Frontal cortex (tissue), 4 donors: ENCODE results near the gene TBC1D9. TPM values are rescaled to one million over a fixed set of nuclear protein-coding genes. Genes with fewer than 3 reads are reported as not detected.

Experiments
- DNase-seq, 2 donors: peaks; one replicate each; pipeline ENCODE4 v3.0.0; 2012; ENCODE audit warnings: low spot score in 2 of 2
- FAIRE-seq: peaks from 2 replicates; lab custom pipeline; 2012; peaks lifted over from hg19 to GRCh38; lab: Jason Lieb, UNC
- total RNA-seq: library from RNA; depleted of rRNA; stranded (reverse); fragments of >200 nt; gene quantifications from one replicate; pipeline ENCODE4 v1.2.3, GENCODE V29; 2014
- donor health status: control.
- donor health status: control.
- donor health status: control.

TBC1D9 gene
- total RNA-seq, 1 donor from 2014 or later = 68.1 TPM

DNA sequence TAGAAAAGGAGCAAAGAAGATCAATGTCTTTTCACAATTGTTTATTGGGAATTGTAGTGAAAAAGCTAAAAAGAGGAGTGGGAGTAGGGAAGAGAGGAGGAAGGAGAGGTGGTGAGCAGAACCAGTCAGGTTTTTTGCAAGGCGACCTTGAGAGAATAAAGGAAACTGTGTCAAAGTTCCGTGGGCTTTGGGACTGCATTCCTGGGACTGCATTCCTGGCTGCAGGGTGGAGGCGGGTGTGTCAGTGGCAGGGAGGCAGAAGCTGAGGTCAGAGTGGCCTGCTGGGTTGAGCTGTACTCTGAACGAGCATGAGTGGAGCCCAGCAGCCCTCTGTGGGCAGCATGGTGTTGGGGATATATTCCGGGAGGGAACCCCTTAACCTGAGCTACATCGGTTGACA is 120.6 kb downstream of the TBC1D9 start:
- DNase-seq (no peak), FAIRE-seq (no peak)

DNA sequence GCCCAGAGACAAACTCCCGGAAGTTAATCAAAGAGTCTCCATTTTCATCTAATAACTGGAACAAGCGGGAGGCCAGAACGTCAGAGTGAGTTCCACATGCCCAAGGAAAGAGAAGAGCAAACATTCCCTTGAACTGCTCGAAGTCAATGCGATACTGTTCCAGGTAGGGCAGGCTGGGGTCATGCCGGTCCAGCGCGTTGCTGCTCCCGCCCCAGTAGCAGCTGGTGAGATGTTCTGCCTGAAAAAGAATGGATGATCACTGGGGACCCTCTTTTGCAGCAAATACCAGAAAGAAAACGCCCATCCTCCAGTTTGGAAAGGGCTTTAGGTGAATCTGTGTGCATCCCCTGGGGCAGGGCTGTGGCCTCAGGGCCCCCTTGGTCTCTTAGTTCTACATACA is 122.2 kb downstream of the TBC1D9 start:
- DNase-seq = no peak
- no peak for FAIRE-seq

DNA sequence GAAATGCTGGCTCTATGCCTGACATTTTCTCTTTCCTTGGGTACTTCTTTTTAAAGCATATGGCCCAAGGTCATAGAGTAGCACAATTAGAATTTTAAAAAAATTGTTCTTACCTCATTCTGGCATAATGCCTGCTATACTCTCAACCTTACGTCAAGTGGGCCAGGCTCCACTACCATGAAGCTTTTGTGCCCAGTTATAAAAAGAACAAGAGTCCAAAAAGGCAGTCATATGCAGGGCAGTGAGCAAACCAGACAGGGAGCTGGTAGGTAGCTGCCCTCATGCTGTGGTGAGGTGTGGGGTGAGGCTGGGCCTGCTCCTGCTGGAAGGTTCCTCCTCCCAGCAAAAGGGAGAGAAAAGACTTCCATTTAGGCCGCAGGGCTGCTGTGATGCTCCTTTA is 123.1 kb downstream of the TBC1D9 start:
- FAIRE-seq = no peak
- DNase-seq = no peak

DNA sequence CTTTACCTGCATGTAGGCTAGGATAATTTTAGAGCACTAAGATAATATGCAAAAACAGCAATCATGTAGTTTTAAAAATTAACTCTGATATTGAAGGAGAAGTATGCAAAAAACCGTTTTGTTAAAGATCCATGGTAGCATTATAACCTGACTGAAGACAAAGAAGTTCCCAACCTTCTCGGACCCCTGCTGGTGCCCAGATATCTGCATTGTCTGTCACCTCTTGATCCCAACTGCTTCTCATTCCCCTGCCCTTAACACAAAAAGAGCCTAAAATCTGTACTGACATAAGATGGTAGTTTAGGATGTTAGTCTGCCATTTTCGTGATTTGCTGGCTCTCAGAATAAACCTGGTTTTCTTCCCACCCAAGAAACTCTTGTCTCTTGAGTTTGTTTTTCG is 125.9 kb downstream of the TBC1D9 start:
- DNase-seq (no peak), FAIRE-seq (no peak)

DNA sequence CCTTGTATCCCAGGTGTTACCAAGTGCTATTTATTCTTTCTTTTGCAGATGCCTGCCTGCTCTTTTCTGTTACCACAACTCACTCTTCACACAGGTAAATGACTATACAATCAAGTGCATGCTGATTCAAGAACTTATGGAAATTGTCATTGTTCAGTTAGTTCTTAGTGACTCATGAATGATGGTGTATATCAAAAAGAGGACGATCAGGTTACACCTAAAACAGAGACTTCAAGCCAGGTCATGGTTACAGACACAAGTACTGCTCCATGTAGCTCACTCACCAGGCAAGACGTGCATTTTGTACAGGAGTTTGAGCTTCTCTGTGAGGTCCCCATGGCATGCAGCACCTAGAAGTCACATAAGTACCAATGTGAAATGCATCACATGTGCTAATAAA is 128.2 kb downstream of the TBC1D9 start:
- DNase-seq (no peak), FAIRE-seq (no peak)

DNA sequence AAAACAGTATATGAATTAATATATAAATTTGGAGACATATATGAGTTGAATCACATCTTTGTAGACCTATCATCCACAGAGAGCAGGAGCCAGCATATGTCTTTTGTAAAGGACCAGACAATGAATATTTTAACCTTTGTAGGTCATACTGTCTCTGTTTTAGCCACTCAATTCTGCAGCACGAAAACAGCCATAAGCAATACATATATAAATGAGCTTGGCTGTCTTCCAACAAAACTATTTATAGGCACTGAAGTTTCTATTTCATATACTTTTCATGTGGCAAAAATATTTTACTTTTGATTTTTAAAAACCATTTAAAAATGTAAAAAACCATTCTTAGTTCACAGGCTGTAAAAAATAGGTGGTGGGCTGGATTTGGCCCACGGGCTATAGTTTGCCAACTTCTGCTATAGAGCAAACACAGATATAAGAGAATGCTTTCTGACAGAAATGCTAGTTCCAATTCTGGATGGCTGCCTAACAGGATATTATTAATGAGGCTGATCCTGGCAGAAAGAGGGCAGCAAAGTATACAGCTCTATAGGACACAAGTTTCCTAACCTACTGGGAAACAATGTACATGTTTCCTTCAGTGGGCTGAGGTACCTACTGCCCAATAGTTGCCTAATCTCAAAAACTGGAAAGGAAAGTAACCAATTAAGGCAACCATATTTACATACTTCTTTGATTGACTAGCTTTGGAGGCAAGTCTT is 129.4 kb downstream of the TBC1D9 start:
- FAIRE-seq (no peak), DNase-seq (no peak)

DNA sequence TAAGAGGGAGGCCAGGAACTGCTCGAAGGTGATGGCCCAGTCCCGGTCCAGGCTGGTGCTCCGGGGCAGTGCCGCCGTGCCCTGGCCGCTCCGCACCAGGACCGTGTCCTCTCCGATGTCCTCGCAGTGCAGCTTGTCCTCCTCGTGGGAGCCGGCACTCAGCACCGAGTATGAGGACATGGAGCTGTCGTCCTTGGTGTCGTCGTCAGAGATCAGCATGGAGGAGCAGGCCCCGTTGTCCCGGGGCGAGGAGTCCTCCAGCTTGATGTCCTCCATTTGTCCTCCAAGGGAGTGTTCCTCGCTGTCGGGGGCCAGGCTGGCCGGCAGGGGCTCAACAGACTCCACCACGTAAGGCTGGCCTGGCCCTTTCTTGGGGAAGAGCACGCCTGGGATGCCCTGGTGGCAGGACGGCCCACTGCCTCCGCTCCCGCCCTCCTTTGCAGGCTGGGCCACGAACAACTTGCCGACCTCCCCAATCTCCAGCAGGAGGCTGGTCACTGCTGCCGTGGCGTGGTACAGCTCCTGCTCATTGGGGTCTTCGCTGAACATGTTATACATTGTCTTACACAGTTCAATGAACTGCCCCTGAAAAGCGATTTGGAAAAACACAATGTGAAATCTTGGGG is 133.7 kb downstream of the TBC1D9 start:
- FAIRE-seq = no peak
- no peak for DNase-seq

DNA sequence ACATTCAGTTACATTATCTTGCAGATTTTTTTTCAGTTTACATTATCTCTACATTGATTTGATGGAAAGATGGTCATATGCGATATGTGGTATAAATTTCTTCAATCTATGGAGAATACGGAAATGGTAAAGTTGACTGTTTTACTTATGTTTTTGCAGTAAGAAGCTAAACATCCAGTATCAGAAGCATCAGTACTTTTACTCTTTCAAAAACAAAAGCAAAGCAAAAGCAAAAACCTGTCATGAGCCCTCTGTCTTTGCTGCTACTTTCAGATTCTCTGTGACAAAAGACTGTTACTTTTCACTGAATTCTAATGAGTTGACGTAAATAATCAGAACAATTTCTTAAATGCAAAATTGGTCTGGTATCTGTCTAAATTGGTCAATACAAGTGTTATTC is 135.0 kb downstream of the TBC1D9 start:
- no peak for DNase-seq
- FAIRE-seq = no peak

DNA sequence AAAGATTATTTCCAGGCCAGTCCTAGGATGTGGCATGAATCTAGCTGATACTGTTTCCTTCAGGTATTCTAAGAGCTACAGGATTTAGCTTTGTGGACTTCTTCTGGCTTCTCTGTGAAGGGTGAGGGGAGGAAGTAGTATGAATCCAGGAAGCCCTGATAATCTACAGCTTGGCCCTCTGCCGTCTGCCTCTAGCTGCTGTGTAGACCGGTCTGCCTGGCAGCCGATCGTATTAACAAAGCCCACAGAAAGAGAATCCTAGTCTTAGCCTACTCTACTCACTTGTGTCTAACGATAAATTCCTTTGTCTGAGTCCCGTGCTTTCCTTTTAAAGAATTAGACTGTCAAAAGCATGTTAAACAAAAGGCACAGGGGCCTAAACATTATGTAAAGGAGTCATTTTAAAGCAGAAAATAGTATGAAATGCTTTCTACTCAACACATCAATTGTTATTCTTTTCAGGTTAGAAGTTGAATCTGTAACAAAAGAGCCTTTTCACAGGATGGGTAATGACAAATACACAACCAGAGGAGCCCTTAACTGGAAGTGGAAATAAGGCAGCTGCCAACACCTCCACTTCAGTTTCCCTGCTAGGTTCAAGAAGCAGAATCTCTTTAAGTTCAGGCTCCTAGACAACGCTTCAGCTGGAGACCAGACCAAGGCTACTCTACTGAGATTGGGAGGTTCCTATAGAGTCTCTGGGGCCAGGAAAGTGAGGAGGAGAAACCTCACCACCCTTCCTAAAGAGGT is 138.5 kb downstream of the TBC1D9 start:
- no peak for DNase-seq
- FAIRE-seq = no peak

DNA sequence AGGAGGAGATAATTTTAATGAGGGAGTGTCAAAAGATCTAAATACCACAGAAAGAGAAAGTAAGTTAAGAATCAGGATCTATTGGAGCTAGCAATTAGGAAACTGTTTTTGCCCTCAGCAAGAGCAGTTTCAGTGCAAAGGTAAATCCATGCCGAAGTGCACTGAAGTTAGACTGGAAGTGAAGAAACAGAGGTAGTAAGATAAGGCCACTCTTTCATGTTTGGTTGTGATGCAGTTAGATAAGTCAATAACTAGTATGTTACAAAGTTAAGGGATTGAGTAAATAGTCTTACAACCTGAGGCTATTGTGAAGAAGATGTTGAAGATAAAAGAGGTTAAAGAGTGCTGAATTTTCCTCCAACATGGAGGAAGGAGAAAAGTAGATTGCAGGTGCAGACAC is 140.7 kb downstream of the TBC1D9 start:
- no peak for FAIRE-seq
- no peak for DNase-seq

DNA sequence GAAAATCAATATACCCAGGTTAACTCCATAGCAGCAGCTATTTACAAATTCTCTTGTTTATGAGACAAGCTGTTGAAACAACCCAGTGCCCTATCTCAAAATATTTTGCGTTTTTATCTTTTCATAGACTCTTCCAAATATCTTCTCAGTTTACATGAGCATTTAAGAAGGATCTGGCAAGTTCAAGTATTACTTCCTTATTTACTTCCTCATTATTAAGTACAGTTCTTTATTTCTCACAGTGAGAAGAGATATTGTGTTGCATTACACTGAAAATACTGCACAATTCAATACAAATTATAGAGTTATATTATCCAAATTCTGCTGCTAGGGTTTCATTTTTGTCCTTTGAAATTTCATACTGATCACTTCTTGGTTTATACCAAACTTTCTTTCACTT is 143.8 kb downstream of the TBC1D9 start:
- DNase-seq (no peak), FAIRE-seq (no peak)

DNA sequence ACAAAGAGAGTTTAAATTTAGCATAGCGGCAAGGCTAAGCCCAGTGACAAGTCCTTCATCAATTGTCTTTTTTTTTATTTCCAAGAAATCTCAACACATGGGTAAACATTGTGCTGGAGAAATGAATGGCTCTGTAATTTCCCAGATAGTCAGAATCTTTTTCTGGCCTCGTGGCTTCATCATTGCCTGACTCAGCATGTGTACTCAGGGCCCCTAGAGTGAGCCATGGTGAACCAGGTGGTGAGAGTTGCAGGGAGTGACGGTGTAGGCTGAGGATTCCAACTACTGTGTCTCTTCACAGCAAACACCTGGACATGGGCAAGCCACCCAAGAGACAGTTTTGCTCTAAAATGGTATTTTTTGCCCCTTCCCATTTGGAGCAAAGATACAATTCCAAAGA is 144.3 kb downstream of the TBC1D9 start:
- FAIRE-seq (no peak), DNase-seq (no peak)

DNA sequence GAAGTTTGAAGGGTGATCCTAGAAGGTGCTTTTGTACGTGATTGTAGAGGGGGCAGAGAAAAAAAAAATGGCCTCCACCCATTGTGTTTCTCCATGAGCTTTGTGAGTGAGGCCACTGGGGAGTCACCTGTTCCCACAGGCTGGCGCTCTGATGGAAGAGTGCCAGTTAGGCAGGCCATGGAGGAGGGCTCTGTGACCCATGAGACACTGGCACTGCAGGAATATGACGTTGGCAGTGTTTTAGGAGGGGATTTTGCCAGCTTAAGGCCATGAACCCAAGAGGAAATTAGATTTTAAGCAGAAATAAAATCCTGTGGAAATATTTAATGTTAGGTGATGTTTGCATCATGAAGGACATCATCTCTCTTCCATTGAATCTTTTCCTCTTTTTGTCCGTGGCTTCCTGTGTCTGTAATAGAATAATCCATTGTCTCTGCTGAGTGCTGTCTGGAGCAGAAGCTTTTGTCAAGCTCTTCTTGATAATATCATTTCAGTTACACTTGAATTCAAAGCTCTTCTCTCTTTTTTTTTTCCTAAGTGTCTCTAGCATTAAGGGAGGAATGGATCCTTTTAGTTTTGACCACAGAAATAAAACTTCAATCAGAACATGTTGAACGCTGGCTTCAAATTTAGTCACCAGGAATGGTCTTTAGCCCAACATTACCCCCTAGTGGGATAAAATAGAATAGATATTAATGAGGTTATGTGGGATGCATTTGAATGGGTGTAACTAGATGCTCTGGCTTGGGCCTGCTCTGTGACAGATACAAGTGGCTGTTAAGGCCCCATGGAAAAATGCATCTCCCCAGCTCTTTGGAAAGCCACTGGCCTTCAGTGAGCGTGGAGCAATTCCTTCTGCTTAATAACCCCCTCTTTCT is 146.4 kb downstream of the TBC1D9 start:
- DNase-seq (peak; percentile 38 to 58), FAIRE-seq (peak; percentile 90)

DNA sequence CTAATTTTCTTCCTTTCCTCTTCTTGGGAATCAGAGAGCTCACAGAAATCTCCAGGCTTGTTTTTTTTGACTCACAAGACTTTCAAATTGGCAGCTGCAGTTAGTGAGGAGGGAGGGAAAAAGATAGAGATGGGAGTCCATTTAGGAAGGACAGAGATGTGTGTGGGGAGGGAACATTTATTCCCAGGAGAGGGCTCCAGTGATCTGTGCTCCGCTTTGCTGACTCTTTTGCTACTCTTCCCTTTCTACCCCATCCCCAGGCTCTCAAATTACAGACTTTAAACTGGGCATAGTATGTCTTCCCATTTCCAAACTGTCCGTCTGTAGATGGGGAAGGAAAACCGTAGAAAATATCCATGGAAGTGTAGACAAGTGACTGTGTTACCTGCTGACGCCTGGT is 148.3 kb downstream of the TBC1D9 start:
- no peak for FAIRE-seq
- DNase-seq = no peak

DNA sequence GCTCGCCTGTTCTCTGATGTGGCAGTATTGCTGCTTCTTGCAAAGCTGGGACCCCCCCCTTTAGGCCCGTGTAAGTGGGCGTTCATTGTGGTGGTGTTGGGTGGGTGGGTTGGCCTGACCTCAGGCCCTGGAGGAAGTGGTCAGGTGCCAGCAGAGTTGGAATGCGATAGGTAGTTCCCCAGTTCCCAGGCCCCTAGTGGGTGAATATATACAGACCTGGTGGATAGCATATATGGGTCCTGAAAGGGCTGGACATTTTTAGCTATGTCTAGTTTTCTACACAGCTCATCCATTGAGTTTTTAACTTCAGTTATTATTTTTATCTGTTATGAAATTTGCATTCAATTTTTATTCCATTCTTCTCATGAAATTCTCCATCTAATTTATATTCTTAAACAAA is 151.6 kb downstream of the TBC1D9 start:
- FAIRE-seq = no peak
- DNase-seq = no peak

DNA sequence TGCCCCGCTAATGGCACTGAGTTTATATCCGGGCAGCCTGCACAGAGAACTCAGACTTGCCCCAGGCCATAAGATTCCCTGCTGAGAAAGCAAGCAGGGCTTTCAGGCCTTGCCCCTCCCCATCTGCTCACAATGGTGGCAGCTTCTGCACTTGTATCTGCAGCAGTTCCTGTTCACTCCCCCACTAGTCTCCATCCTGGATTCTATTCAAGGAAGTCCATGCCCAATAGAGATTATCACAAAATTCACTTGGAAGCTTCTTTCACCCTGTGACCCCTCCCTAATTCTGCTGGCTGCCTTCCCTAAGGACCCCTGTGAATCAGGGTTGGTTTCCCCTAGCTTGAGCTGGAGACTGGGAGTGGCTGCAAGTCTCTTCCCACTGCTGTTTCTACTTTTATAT is 152.9 kb downstream of the TBC1D9 start:
- FAIRE-seq (no peak), DNase-seq (no peak)

DNA sequence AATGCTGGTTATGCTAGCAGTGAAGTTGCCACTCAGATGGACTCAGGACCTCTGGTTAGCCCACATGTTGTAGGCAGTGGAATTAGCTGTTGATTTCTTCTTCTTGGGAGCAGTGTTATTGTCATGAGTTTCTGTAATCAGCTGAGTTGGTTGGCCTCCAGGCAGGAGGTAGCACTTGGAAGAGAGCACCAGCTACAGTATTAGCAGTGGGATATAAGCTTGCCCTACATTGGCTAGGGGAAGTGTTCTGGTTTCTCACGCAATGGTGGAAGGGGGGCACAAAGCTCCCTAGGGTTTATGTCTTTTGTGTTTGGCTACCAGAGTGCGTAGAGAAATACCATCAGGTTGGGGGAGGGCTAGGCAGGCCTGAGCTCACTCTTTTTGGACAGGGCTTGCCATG is 153.5 kb downstream of the TBC1D9 start:
- DNase-seq = no peak
- FAIRE-seq = no peak

DNA sequence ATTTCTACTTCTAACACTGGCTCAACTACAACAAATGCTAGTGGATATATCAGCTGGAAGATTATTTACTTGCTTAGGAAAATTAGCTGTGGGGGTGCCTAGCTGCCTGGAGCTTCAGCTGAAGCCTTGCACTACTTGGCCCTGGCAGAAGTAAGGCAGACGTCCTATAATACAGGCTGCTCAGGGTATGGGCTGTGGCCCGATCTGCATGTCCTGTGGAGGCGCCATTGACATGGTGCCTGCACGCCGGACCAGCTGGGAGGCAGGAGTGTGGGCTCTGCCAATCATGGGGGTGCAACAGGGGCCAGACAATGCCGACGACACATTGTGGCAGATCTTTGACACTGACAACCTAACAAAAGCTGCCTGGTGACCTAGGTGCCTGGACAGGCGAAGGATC is 155.8 kb downstream of the TBC1D9 start:
- no peak for FAIRE-seq
- DNase-seq = no peak

DNA sequence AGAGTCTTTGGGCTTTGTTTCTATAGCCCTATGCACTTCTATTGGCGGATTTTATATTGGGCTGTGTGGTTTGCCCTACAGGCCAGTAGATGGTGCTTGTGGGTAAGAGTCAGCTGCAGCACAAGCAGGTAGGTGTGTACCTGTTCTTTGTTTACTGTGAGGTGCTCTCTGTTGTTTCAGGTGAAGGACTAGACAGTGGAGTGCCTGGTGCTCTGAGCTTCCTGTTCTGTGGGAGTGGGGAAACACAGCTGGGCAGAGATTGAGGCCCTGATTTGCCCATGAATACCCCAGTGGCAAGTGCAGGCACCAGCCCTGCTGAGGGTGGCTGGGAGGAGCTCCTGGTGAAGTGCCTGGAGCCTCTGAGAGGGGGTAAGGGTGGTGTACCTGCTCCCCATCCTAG is 161.1 kb downstream of the TBC1D9 start:
- DNase-seq = no peak
- FAIRE-seq = no peak

DNA sequence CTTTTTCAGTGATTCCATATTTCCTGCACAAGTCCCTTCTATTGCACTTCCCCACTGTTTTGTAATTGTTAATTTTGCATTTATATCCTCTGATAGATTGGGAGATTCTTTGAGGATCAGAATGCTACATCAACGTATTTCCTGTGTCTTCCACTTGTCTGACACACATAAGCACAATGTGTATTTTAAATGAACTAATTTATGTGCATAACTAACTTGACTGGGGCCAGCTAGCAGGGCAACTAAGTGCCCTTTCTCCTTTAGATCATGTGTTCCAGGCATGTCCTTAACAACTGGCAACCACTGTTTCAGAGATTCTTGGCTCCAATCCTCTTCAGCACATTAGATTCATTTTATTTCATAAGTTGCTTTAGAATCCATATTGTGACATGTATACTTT is 171.7 kb downstream of the TBC1D9 start:
- DNase-seq (no peak), FAIRE-seq (no peak)
